ENCODE data around the gene NDUFAF5.
"Not testable (repeated sequence)": the region's sequence is repeated elsewhere in the genome, so short reads cannot be mapped to it uniquely, and the experiment has no call there.

NDUFAF5 gene

GRCh38 chr20:13784893-13785715 lies at the start of gene NDUFAF5, which contains the start of gene ESF1:
TSS of gene NDUFAF5 (plus strand) at chr20:13785028. CDS start at chr20:13785069, 41 bp downstream.
TSS of gene ESF1 (minus strand) at chr20:13784919. CDS start at chr20:13783140, 1,779 bp downstream.
- TF ChIP-seq CTCF (IDR thresholded peaks at IDR 0.05; ENCODE audit: insufficient read depth, low read length, poor library complexity, severe bottlenecking) (no peak), EZH2phosphoT487 (conservative IDR thresholded peaks at IDR 0.05; ENCODE audit: low read length) (no peak)
- peaks cover 21% of the 10 kb centered on the region; the same call in 1 of the 2 replicates for H4K20me1 ChIP-seq (ENCODE audit: low read depth, low read length)
- peak within 1 kb of the TSS; percentile 82 for H3K4me3 ChIP-seq (ENCODE audit: insufficient read depth, low read length, poor library complexity, severe bottlenecking)
- peak within 1 kb of the TSS; percentile 87 for H3K4me2 ChIP-seq (ENCODE audit: low read depth, low read length, poor library complexity, severe bottlenecking)
- H3K9ac ChIP-seq (ENCODE audit: low read length): peak within 1 kb of the TSS; percentile 87
- H3K9me2 ChIP-seq (replicated peaks; ENCODE audit: insufficient read depth, low read length): no peaks in the 10 kb centered on the region
- H3K27me3 ChIP-seq (ENCODE audit: low read length): no peaks in the 10 kb centered on the region
- H3F3A ChIP-seq (ENCODE audit: insufficient read depth): 0 out of 2 replicates have a peak, but pooled peaks cover 6% of the 10 kb centered on the region
- H2AFZ ChIP-seq (ENCODE audit: low read depth, low read length, severe bottlenecking): peak within 1 kb of the TSS; percentile 82
- H3K36me3 ChIP-seq (ENCODE audit: low read length): peaks cover 25% of the 10 kb centered on the region
- H3K9me3 ChIP-seq (ENCODE audit: insufficient read depth, low read length): no peaks in the 10 kb centered on the region
- H3K27ac ChIP-seq (ENCODE audit: low read depth, low read length): peak within 1 kb of the TSS; percentile 42
- peaks cover 42% of the 10 kb centered on the region for H3K79me2 ChIP-seq (ENCODE audit: insufficient read depth, low read length)

- Histone ChIP-seq H3K9me3 (ENCODE audit: insufficient read depth, low read length) (peaks cover 6% of the 10 kb centered on the region; the same call in 1 of the 2 replicates), H3K27me3 (ENCODE audit: low read length) (no peaks in the 10 kb centered on the region), H3K79me2 (ENCODE audit: insufficient read depth, low read length) (no peaks in the 10 kb centered on the region), H2AFZ (ENCODE audit: low read depth, low read length, severe bottlenecking) (no peak overlapping the region), H3K9ac (ENCODE audit: low read length) (no peak overlapping the region), H4K20me1 (ENCODE audit: low read depth, low read length) (no peaks in the 10 kb centered on the region), H3K4me3 (ENCODE audit: insufficient read depth, low read length, poor library complexity, severe bottlenecking) (no peak overlapping the region), H3K27ac (ENCODE audit: low read depth, low read length) (no peak overlapping the region), H3K4me2 (ENCODE audit: low read depth, low read length, poor library complexity, severe bottlenecking) (no peak overlapping the region), H3K36me3 (ENCODE audit: low read length) (peaks cover 9% of the 10 kb centered on the region; the same call in 1 of the 2 replicates), H3K9me2 (replicated peaks; ENCODE audit: insufficient read depth, low read length) (no peaks in the 10 kb centered on the region), H3F3A (ENCODE audit: insufficient read depth) (no peaks in the 10 kb centered on the region)
- TF ChIP-seq CTCF (IDR thresholded peaks at IDR 0.05; ENCODE audit: insufficient read depth, low read length, poor library complexity, severe bottlenecking) (no peak), EZH2phosphoT487 (conservative IDR thresholded peaks at IDR 0.05; ENCODE audit: low read length) (no peak)
These were observed 49.0 kb upstream of the NDUFAF5 start for GRCh38 chr20:13735826-13736225.

- TF ChIP-seq CTCF (IDR thresholded peaks at IDR 0.05; ENCODE audit: insufficient read depth, low read length, poor library complexity, severe bottlenecking) (no peak), EZH2phosphoT487 (conservative IDR thresholded peaks at IDR 0.05; ENCODE audit: low read length) (no peak)
- Histone ChIP-seq H3K27ac (ENCODE audit: low read depth, low read length) (no peak overlapping the region), H4K20me1 (ENCODE audit: low read depth, low read length) (no peaks in the 10 kb centered on the region), H3F3A (ENCODE audit: insufficient read depth) (no peaks in the 10 kb centered on the region), H3K9me3 (ENCODE audit: insufficient read depth, low read length) (peaks cover 10% of the 10 kb centered on the region; the same call in 1 of the 2 replicates), H3K79me2 (ENCODE audit: insufficient read depth, low read length) (no peaks in the 10 kb centered on the region), H3K4me2 (ENCODE audit: low read depth, low read length, poor library complexity, severe bottlenecking) (no peak overlapping the region), H3K9me2 (replicated peaks; ENCODE audit: insufficient read depth, low read length) (no peaks in the 10 kb centered on the region), H2AFZ (ENCODE audit: low read depth, low read length, severe bottlenecking) (no peak overlapping the region), H3K4me3 (ENCODE audit: insufficient read depth, low read length, poor library complexity, severe bottlenecking) (no peak overlapping the region), H3K9ac (ENCODE audit: low read length) (no peak overlapping the region), H3K36me3 (ENCODE audit: low read length) (peaks cover 9% of the 10 kb centered on the region; the same call in 1 of the 2 replicates), H3K27me3 (ENCODE audit: low read length) (no peaks in the 10 kb centered on the region)
These were observed 48.2 kb upstream of the NDUFAF5 start for GRCh38 chr20:13736436-13737191.

- H3F3A ChIP-seq (ENCODE audit: insufficient read depth); H3K4me2 ChIP-seq (ENCODE audit: low read depth, low read length, poor library complexity, severe bottlenecking); H3K36me3 ChIP-seq (ENCODE audit: low read length); H4K20me1 ChIP-seq (ENCODE audit: low read depth, low read length); H3K4me3 ChIP-seq (ENCODE audit: insufficient read depth, low read length, poor library complexity, severe bottlenecking); H3K27ac ChIP-seq (ENCODE audit: low read depth, low read length); H3K9ac ChIP-seq (ENCODE audit: low read length); H3K79me2 ChIP-seq (ENCODE audit: insufficient read depth, low read length); H3K27me3 ChIP-seq (ENCODE audit: low read length); H3K9me2 ChIP-seq (replicated peaks; ENCODE audit: insufficient read depth, low read length); H2AFZ ChIP-seq (ENCODE audit: low read depth, low read length, severe bottlenecking): not testable (repeated sequence)
- peaks cover 10% of the 10 kb centered on the region; the same call in 1 of the 2 replicates for H3K9me3 ChIP-seq (ENCODE audit: insufficient read depth, low read length)
These were observed 46.6 kb upstream of the NDUFAF5 start for GRCh38 chr20:13738187-13738586.

Measured in SU-DHL-6 (cell line).